HG03196 (cell line): ENCODE measurements around the gene ATP1A3.

Experiments
- ATAC-seq: cut with Tn5 transposase; IDR thresholded peaks from one replicate; pipeline ENCODE4 v1.9.1; 2021; ENCODE audit not compliant: unreplicated experiment

ATP1A3 gene

DNA sequence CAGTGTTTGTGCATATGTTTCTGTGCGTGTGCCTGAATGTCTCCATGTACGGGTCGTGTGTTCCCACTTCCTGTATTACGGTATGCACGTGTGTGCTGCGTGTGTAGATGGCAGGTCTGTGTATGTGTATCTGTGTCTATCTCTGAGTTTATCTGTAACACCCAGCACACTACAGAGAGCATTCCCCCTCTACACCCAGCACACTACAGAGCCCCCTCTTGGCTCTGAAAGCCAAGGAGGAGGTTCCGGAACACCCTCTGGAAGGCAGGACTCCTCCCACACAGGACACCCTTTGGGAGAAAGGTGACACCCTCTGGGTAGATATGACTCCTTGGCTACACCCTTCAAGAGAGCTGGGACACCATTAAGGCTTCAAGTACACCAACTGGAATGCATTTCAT lies 63.7 kb downstream of the ATP1A3 start:
- ATAC-seq = no peak

DNA sequence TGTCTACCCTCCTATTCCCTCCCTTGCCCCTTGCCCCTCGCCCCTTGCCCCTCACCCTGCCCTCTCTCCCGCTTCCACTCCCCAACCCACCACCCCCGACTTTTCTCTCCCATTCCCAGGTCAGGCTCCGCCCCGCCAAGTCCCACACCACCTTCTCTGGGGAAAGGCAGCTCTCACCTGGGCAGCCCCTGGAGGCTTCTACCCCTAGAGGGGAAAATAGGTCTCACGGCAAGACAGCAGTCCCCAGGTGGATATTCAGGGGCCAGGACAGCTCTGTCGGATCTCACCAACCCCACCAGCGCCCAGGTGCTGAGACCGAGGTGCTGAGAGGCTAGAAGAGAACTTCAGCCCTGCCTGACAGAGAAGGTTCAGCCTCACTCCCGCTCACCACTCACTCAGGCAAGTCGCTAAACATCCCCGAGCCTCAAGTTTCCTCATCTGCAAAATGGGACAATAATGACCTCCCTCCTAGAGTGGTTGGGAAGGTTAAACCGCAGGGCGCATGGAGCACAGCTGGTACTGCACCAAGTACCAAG lies 64.4 kb downstream of the ATP1A3 start:
- no peak for ATAC-seq

DNA sequence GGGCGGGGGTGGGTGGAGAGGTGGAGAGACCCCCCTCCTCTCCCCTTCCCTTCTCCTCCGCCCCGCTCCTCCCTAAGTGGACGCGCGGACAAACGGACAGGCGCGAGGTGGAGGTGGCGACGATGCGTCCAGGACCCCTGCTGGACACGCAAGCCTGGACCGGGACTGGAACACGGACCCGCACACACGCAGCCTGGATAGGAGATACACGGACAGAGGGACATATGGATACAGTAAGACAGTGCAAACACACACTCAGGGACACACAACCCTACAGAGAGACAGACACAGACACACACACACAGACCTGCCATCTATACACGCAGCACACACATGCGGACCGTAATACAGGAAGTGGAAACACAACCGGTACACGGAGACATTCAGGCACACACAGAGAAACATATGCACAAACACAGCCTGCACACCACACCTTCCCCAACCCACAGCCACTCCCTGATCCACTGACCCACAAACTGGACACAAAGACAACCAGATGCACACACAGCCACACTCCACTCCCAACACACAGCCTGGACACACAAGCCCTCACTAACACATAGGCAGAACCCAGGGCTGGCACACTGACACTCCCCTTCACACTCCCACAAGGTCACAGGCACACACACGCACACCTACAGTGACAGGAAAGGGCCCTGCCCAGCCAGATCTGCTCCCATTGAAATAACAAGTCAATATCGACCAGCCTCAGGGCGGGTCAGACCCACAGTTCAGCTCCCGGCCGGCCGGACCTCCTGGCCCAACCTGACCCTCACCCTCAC lies 65.1 kb downstream of the ATP1A3 start:
- ATAC-seq = no peak

DNA sequence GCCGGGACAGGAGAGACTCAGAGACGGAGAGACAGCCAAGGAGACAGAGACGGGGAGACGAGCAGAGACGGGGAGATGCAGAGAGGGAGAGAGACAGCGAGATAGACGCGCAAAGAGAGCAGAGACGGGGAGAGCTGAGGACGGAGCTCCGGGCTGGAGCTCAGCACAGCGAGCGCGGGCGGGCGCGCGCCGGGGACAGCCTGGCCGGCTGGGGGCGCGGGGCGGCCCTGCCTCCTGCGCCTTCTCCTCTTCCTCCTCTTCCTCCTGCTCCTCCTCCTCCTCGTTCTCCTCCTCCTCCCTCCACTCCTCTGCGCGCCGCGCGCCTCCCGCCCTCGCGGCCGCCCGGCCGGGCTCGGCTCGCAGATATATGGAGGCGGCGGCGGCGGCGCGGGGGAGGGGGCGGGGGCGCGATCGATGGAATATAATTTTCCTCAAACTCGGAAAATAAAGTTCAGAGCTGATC lies 65.8 kb downstream of the ATP1A3 start, which contains the start of gene ERFL:
TSS of gene ERFL (minus strand) at position 229 of the 463 bp plus-strand sequence. CDS start 15,530 bp downstream, outside the sequence.
- ATAC-seq = no peak

DNA sequence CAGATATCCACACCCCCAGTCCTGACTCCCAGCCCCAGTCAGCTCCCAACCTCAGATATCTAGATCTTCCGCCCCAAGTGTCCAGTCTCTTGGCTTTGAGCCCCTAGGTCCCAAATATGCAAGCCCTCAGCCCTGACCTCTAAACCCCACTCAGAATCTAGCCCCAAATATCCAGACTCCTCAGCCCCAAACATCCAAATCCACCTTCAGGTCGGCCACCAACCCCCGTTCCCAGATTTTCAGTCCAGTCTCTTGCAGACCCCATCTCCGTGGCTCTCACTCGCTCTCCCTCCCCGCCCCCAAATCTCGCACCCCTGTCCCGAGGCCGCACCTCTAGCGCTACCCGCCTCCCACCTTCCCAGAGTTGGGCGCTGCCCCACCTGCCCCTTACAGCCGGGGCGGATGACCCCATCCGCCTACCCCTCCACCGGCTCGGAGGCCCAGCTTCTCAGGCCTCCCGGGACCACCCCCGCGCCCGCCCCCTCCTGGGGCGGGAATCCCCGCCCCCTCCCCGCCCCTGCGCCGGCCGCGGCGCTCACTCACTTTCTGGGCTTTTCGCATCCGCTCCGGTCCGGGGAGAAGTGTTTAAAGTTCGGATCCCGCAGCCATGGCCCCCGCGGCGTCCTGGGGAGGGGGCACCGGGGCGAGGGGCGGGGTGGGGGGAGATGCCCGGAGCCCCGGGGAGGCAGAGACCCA lies 66.4 kb downstream of the ATP1A3 start:
- ATAC-seq = no peak

DNA sequence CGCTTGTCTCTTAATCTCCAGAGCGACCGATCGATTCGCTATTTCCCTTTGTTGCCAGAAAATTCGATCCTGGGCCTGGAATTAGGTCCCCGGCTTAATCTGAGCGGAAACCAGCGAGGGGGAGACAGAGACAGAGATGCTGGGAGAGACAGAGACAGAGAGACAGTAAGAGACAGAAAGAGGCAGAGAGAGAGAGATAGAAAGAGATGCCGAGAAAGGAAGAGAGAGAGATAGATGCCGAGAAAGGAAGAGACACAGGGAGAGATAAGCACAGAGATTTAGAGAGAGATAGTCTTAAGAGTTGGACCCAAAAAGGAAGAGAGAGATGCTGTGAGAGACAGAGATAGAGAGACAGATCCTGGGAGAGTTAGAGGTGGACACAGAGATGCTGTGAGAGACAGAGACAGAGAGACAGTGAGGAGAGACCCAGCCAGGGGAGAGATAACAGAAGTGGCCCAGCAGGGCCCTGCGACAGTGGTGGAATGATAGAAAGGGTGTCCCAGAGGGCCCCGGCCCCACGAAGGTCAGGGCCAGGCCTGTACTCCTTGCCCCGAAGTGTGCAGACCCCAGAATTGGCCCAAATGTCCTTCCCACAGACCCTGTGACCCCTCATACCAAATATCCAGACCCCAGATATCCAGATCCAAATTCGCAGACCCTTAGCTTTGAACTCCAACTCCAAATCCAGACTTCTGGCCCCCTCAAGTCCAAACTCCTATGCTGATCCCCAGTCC lies 67.1 kb downstream of the ATP1A3 start:
- no peak for ATAC-seq

DNA sequence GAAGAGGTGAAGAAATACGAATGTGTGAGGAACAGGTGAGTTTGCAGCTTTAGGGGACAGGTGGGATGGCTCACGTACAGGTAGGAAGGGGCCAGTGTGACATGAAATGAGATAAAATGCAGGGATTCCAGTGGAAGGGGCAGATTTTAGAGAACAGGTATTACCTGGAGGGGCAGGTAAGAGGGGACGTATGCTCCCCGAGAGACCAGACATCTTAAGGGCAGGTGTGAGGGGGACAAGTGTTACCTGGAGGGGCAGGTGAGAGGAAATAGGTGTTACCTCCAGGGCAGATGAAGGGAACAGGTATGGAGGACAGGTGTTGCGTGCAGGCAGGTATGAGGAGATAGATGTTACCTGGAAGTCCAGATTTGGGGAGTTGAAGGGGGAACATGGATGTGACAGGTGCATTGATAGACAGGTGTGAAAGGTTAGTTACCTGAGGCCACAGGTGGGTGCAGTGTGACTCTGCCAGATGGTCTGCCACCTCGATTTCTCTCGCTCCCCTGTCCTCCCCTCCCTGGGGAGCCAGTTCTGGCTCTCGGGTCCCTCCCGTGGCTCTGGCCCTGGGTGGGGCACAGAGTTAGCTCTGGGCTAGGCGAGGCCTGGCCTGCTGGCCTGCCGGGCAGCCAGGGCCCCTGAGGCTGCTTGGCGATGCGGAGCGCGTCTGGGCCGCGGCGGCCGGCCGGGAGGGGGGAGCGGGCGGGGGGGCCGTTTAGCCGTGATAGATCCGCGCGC lies 67.8 kb downstream of the ATP1A3 start:
- no peak for ATAC-seq

DNA sequence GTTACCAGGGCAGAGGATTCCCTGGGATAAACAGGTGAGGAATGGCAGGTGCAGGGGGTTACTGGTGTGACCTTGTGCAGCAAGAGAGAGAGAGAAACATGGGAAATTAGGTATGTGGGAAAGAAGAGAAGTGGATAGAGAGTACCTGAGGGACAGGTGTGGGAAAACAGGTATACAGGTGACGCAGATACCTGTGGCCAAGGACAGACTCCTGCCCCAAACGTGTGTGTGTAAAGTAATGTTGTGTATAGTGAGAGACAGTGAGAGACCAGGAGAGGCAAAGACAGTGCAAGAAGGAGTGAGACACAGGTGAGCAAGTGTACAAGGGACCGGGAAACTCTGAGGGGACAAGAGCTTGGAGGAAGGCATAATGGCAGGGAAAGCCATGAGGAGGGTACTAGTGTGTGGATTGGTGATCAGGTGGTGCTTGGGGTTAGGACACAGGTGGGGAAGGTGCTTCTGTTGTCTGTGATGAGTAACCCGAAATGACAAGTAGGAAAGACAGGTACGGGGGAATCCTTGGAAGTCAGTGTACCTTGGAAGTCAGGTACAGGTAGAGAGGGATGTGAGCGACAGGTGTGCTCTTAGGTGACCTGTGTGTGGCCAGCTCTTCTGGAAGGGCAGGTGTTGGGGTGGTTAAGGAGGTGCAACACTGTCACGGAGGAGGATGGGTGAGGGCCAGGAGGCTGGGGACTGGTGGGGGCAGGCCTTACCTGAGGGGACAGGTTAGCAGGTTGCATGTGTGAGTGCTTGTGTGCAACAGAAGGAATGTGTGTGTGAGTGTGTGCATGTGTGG lies 68.6 kb downstream of the ATP1A3 start:
- no peak for ATAC-seq

DNA sequence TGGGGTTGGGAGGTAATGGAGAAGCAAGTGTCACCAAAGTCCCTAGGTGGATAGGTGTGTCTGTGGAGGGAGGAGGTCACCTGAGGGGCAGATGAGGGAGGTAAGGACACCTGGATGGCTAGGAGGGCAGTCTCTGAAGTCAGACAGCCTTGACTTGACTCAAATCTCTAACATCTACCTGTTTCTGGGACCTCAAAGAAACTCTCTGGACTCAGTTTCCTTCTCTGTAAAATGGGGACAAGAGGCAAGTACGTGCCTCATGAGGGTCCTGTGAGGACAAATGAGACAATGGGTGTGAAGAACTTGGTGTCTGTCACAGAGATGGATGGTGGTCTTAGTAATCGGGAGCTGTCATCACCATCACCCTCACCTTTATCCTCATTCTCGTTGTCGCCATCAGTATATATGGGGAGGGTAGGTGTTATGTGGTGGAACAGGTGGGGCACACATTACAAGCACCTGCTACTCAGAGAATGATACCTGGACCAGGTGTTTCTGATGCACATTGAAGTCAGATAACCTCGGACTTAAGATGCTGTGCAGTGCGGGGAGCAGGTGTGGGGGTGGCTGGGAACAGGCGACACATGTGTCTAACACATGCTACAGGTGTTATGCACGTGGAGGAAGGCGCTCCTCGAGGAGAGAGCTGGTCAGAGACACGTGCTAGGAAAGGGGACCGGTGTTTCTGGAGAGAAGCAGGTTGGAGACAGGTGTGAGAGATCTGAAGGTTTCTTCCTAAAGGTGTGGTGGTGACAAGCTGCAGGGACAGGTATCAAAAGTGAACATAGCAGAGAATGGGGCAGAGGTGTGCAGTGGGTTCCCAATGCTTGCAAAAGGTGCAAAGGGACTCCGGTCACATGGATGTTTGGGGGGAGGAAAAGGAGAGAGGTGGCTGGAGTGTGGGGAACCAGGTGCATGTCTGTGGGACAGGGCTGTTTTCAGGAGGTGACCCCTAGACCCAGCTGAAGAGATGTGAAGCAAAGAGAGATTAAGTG lies 69.6 kb downstream of the ATP1A3 start:
- no peak for ATAC-seq

DNA sequence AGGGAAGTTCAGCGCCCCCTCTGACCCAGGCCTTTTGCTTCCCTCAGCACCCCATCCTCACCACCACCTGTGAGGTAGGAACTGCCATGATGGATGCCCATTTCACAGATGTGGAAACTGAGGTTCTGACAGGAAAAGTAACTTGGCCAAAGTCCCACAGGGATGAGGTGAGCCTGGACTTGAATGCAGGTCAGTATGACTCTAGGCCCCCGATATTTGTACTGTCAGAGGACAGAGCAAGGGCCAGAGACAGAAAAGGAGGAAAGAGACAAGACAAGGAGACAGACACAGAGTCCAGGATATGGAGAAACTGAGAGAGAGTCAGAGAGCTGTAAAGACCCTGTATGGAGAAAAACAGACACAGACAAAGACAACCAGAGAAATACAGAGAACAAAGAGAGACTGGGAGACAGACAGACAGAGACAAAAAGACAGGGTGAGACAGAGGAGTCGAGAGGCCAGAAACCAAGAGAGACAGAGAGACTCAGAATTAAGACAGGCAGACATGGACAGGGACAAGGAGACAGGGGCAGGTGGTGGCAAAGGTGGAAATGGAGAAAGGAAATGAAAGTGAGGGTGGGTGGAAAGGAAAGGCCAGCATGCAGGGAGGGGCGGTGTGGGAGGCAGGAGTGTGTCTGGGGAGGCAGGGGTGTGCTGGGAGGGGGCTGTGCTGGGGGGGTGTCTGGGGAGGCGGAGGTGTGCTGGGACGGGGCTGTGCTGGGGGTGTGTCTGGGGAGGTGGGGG lies 70.8 kb downstream of the ATP1A3 start:
- ATAC-seq = no peak

DNA sequence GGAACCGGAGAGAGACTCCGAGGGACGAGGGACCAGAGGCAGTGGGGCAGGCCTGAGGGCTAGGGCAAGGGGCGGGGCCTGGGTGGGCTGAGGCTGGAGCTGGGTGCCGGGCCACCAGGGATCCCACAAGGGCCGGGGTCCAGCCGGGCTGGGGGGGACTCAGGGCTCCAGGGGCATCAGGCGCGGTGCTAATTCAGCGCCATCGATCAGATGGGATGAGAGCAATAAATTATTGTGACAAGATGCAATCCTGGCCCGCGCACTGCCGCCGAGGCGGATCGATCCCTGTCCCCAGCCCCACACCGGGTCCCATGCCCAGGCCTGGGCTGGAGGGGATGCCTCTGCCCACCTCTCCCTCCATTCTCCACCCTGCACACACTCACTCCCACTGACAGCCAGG lies 71.4 kb downstream of the ATP1A3 start:
- ATAC-seq = no peak

DNA sequence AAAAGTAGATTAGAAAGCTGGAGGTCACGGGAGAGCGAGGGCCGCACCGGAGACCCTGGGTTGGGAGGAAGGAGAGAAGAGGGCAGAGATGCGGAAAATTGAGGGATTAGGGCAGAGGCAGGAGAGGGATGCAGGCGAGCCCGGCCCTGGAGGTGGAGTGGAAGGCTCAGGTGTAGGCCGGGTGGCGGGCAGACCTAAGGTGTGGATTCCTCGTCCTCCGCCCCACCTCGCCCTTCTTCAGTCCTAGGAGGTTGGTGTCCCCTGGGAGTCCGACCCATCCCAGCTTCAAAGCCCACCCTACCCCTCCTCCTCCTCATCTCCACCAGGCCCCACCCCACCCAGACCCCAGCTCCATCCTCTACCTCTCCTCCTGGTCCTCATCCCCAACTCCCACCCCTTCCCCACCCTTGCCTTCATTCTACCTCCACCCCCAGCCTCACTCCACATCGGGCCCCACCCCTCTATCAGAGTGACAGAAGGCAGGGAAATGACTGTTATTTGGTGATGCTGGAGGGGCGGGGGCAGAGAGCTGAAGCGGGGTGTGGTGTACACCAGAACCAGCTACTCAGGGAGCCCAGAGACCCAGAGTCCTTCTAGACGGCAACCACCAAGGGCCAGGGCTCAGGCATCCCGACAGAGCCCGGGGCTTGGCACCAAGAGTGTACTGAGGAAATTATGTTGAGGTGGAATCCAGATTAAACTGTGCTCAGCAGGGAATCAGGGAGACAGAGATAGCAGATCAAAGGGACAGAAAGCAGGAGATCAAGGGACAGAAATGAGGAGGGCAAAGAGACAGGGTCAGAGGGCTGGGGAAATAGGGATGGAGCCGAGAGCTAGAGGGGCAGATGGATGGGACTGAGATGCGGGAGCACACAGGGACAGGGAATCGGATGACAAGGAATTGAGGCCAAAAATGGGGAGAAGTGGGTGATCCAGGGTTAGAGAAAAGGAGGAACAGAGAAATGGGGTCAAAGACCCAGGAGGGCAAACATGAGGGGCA lies 72.2 kb downstream of the ATP1A3 start:
- ATAC-seq = no peak

DNA sequence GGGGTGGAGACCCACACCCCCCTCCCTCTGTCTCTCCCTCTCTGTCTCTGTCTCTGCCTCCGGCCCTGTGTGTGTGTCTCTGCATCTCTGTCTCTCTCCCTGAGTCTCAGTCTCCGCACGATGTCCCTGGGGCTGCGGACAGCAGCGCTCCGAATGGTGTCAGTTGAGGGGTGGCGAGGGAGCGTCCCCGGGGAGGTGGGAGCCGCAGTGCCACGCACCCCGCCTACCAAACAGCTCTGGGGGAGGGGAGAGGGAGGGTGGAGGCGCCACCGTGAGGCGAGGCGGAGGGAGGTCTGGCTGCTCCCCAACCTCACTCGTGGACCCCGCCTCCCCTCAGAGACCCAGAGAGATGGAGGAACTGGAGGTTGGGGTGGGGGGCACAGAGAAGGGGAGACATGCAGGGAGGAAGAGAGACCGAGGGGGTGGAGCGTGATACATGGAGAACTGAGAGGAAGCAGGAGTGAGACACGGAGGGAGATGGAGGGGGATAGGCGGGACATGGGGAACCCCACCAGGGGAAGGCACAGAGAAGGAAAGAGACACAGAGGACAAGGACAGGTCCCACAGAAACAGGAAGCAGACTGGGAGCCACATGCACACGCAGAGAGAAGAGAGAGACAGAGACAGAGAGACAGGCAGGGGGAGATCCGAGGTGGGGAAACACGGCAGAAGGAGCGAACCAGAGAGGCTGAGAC lies 73.0 kb downstream of the ATP1A3 start:
- ATAC-seq = no peak

DNA sequence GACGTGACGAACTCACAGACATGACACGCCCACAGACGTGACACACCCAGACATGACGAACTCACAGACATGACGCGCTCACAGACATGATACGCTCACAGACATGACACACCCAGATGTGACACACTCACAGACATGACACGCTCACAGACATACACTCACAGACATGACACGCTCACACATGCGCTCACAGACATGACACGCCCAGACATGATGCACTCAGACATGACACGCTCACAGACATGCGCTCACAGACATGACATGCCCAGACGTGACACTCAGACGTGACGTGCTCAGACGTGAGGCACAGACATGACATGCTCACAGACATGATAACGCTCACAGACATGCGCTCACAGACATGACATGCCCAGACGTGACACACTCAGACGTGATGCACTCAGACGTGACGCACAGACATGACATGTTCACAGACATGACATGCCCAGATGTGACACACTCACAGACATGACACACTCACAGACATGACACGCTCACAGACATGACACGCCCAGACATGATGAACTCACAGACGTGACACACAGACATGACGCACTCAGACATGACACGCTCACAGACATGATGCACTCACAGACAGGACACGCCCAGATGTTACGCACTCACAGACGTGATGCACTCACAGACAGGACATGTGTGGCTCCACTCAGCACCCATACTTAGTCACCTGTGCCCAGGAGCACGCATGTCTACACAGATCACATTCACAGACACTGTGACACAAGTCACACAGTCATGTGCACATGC lies 73.9 kb downstream of the ATP1A3 start:
- ATAC-seq = no peak

DNA sequence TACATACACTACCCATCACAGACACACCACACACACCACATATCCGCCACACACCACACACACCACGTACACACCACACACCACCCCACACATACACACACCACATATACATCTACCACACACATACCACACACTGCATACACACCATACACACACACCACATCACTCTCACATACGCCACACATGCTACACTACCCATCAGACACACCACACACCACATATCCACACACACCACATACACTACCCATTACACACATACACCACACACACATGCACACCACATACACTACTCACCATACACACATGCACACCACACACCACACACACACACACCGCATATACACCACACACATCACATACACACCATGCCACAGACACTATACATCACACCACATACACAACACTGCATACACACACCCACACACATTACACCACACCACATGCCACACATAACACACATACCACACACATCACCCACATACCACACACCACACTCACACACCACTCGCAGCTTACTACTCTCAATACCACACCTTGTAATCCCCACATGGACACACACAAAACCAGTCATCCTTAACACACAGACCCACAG lies 75.3 kb downstream of the ATP1A3 start:
- no peak for ATAC-seq
